IPS-18c (cell line): ENCODE measurements around the gene PCK1.

ENCODE experiments used
- H3K4me3 ChIP-seq: 2 replicates; pipeline ENCODE4 v1.7.0; 2013; ENCODE audit warnings: low read depth, mild to moderate bottlenecking, low read length, moderate library complexity; ENCODE audit not compliant: insufficient read depth
- H3K9me3 ChIP-seq: one replicate; pipeline ENCODE4 v1.6.1; 2013; ENCODE audit warnings: mild to moderate bottlenecking, low read length, moderate library complexity; ENCODE audit not compliant: control insufficient read depth, insufficient read depth

PCK1 gene

DNA sequence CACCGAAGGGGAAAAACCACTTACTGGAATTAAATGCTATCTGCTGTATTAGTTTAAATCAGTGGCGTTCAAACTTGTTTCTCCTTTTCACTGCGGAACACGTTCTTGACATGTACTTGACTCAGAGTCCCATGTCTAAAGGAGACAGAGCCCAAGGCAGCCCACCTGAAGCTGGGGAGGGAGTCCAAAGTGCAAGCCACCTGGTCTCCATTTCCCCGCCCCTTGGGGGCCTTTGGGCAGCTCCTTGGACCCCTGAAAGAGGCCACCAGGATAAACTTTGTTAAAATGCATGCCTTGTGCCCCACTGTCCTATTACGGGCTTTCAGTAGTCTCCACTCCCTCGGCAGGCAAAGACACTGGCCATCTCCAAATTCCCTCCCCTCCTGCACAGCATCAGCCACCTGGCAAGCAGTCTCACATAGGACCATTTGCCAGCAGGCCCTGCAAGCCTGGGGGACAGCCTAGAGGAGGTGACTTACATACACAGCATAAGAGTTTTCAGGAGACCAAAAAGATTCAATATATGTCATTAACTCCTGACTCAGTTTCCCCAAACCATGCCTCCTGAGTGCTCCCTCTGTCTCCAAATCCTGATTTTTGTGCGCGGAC lies 6.7 kb downstream of the PCK1 start:
- Histone ChIP-seq H3K4me3 (no peak overlapping the region), H3K9me3 (no peaks in the 10 kb centered on the region)

DNA sequence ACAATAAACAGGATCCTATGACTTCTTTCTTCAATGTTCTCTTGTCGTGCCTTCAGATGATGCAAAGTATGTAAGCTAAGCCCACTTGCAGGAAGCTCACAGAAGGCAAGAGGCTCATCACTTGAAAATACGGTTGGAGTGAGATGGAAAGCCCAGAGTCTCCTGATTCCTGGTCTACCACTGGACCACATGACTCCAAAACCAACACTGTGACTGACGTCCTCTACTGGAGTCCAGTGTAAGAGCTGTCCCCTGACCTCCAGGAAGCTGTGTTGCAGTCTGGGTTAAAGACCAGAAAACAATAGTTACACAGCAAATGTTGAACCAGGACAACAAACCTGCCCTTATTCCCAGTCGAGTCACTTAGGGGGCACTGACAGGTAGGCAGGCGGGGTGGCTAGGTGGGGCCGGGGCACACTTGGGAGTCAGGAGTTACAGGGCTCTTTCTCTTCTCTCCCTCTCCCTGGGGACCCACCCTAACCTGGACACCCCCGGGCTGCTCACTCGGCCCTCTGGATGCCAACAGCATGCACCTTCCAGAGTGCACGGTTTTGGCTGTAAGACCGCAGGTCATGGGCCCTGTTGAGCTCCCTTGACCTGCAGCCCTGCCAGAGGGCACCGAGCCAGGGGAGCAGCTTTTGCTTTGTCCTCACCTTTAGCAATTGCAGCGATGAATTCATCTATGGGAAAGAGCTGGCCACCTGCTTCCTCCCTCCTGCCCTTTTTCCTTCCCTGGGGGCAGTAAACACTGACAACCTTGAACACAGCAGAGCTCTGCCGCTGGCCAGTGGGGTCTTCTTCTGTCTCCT lies 7.4 kb downstream of the PCK1 start:
- Histone ChIP-seq H3K4me3 (no peak overlapping the region), H3K9me3 (no peaks in the 10 kb centered on the region)

DNA sequence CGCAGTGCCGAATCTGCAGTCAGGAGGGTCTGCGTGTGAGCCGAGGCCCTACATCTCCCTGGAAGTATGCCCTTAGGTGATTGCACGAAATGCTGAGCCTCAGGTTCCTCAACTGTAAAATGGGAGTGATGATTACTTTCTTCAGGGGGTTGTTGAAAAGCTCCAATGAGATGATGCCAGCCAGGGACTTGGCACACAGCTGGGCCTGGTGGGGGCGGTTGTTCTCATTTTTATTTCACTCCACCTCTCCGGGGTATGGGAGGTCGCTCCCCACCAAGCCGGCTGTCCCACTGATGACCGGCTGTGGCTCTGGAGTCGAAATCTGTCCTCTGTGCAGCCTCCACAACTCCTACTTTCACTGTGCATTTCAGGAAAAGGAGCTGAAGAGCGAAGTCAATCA lies 8.1 kb downstream of the PCK1 start:
- Histone ChIP-seq H3K4me3 (no peak overlapping the region), H3K9me3 (no peaks in the 10 kb centered on the region)

DNA sequence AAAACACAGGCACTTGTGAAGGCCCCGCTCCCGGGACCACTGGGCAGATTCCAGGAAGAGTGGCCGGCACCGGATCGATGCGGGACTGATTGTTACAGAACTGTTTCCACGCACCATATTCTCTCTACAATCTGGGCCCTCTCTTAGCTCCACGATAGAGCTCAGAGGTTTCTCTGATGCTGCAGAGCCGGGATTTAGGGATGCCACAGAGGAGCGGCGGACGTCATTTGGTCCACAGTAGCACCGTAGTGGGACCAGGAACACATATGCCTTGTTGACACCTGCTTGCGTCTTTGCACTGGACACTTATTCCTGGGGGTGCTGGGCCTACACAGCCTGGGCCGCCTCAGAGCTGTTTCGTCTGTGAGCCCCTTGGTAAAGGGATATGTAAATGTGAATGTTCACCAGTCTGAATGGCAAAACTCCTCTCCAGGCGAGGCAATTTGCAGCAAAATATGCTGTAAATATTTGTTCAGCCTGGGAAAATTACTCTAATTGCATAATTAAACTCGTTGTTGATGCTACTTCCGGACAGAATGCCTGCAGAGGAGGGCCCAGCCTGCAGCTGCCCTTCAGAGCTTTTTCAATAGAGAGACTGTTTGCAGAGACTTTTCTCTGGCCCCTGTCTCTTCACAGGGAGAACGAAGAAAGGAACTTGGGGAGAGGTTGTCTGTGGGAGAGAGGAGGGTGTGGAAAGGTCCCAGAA lies 9.4 kb downstream of the PCK1 start:
- H3K4me3 ChIP-seq, result no peak overlapping the region
- no peaks in the 10 kb centered on the region for H3K9me3 ChIP-seq

GRCh38 chr20:57570920-57571319 lies 10.0 kb downstream of the PCK1 start:
- Histone ChIP-seq H3K9me3 (no peaks in the 10 kb centered on the region), H3K4me3 (no peak overlapping the region)

- Histone ChIP-seq H3K4me3 (no peak overlapping the region), H3K9me3 (no peaks in the 10 kb centered on the region)
Measured at GRCh38 chr20:57571782-57572416, 11.0 kb downstream of the PCK1 start.

GRCh38 chr20:57573242-57573641 lies 12.3 kb downstream of the PCK1 start:
- Histone ChIP-seq H3K4me3 (no peak overlapping the region), H3K9me3 (no peaks in the 10 kb centered on the region)

DNA sequence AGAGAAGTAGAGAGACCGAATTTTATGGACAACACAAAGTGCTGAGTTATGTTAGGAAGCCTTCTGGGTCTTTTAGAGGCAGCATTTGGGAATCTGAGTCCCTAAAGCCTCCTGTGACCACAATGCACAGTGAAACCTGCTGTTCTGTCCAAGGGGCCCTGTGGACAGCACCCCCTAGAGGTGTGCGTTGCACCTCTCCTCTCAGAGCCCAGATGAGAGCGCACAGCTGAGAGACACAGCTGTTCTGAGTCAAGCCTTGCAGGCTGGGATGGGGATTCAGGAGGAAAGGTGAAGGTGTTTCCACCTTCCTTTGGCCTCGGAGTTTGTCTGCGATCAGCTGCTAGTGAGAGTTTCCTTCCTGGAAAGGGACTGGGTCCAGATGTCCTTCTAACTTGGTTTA lies 13.0 kb downstream of the PCK1 start:
- no peak overlapping the region for H3K4me3 ChIP-seq
- no peaks in the 10 kb centered on the region for H3K9me3 ChIP-seq

- no peaks in the 10 kb centered on the region for H3K9me3 ChIP-seq
- no peak overlapping the region for H3K4me3 ChIP-seq
Measured at GRCh38 chr20:57574954-57575353, 14.0 kb downstream of the PCK1 start.

- no peaks in the 10 kb centered on the region for H3K9me3 ChIP-seq
- H3K4me3 ChIP-seq, result no peak overlapping the region
Measured at GRCh38 chr20:57576002-57576401, 15.1 kb downstream of the PCK1 start.

- no peaks in the 10 kb centered on the region for H3K9me3 ChIP-seq
- no peak overlapping the region for H3K4me3 ChIP-seq
Measured at GRCh38 chr20:57576617-57577550, 16.0 kb downstream of the PCK1 start.

GRCh38 chr20:57577679-57578475 lies 17.0 kb downstream of the PCK1 start:
- H3K4me3 ChIP-seq, result no peak overlapping the region
- no peaks in the 10 kb centered on the region for H3K9me3 ChIP-seq

DNA sequence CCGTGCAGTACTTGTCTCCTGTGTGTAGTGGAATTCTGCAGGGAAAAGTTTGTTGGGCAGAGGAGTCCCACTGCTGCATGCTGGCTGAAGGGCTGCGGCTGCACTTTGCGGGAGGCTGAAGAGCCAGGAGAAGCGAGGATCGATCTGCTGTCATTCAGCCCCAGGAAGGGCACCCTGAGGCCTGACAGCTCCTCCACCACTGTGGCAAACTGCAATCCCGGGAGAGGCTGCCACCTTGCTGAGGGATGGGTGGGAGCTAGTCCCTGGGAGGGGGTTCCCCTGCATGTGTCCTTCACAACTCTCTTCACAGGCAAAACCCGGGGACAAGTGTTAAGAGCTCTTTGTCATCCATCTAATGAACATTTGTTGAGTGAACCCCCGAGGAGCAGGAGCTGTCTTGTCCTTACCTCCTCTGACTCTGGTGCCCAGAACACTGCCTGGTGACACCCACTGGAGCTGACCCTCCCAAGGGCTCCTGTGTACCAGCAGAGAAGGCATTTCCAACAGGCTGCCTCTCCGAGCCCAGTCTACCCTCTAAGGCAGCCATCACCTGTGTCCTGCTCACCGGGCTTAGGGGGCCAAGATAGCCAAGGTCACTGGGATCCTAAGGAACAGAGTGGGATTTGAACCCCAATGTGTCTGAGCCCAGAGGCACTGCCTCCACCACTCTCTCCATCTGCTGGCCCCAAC lies 17.7 kb downstream of the PCK1 start:
- no peaks in the 10 kb centered on the region for H3K9me3 ChIP-seq
- H3K4me3 ChIP-seq, result no peak overlapping the region

DNA sequence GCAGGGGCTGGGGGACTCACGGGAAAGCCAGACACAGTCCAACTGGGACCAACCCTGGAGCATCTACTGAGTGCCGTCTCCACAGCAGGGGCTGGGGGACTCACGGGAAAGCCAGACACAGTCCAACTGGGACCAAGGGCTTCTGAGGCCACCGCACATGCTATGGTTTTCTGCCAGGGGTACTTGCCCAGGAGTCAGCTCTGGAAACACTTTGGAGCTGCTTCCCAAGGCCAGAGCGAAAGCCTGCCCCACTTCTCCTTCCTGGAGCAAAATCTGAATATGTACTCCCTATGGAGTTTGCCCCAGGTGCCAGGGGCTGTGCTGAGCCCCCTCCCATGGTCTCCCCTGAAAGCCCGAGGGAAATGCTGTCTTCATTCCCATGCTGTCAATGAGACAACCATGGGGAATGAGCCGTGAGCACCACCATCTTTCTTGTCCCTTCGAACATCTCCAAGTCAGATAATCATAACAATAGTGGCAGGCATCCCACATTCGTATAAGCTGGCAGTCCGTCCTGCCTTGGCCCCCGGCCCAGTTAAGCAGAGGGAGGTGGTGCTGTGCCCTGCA lies 18.5 kb downstream of the PCK1 start:
- no peaks in the 10 kb centered on the region for H3K9me3 ChIP-seq
- H3K4me3 ChIP-seq, result no peak overlapping the region

DNA sequence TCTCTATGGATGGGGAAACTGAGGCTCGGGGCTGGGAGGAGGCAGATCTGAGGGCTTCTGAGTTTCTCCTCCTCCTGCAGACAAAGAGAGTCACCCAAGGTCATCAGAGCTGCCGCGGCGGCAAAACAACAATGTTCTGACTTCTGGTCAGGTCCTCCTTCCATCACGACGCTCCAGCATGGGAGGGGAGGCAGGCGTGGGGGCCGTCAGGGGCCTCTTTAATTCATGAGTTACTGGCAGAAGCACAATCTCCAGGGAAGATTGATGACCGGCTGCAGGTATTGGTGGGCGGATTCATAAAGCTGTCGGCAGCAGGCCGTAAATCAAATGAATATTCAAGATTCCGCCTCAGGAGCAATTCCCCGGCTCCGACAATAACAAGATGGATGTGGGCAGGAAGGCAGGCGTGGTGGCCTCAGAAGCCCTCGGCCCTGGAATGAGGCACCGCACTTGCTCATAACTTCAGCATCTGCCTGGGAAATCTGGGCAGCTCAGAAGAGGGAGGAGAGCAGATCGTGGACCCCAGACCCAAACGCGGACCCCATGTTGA lies 19.1 kb downstream of the PCK1 start:
- no peaks in the 10 kb centered on the region for H3K9me3 ChIP-seq

More for the DNA sequence above, 19.1 kb downstream of the PCK1 start:
- no peak overlapping the region for H3K4me3 ChIP-seq
